ENCODE results near the gene FUS. TPM values are rescaled to one million over a fixed set of nuclear protein-coding genes. Genes with fewer than 3 reads are reported as not detected.

FUS gene
- total and polyA plus RNA-seq, 9 of the 15 experiments (the other 6 are each of a cell fraction or from before 2014, with no cell fraction given): 43.9 to 575 (median 87.2) TPM

GRCh38 chr16:31134625-31135534 is 45.1 kb upstream of the FUS start (continued):
- peak; percentile 93 for TF ChIP-seq USF1 (CRISPR knock-in tag; IDR thresholded peaks at IDR 0.05)
- TF ChIP-seq CEBPG (CRISPR knock-in tag; IDR thresholded peaks at IDR 0.05): peak; percentile 56; the same call in 1 of the 2 replicates
- TF ChIP-seq CEBPG (tag; conservative IDR thresholded peaks at IDR 0.05 in 1 of 2, IDR thresholded peaks at IDR 0.05 in 1 of 2): peak; percentile 51 to 58; a peak in 2 of 4 replicates
- TF ChIP-seq TEAD2 (tag; IDR thresholded peaks at IDR 0.05): no peak
- TF ChIP-seq ZEB2 (IDR thresholded peaks at IDR 0.05): 0 out of 2 replicates have a peak, but pooled peaks have one; percentile 26
- TF ChIP-seq SIX5 (IDR thresholded peaks at IDR 0.05; ENCODE audit: borderline replicate concordance in 1 of 2, insufficient read depth in 1 of 2, low read depth in 1 of 2, low read length in 2 of 2): no peak
- peak; percentile 80 for TF ChIP-seq RAD51 (IDR thresholded peaks at IDR 0.05; ENCODE audit: borderline replicate concordance, low read depth)
- TF ChIP-seq BCOR (IDR thresholded peaks at IDR 0.05): peak; percentile 42; the same call in 1 of the 2 replicates
- peak; percentile 46 for TF ChIP-seq CEBPB (tag; IDR thresholded peaks at IDR 0.05)
- TF ChIP-seq HDGF (IDR thresholded peaks at IDR 0.05): 0 out of 2 replicates have a peak, but pooled peaks have one; percentile 24
- TF ChIP-seq BHLHE40 (IDR thresholded peaks at IDR 0.05; ENCODE audit: low read length): peak; percentile 91
- peak; percentile 30; the same call in 1 of the 2 replicates for TF ChIP-seq ATF3 (IDR thresholded peaks at IDR 0.05)
- no peak for TF ChIP-seq ATF3 (CRISPR knock-in tag; conservative IDR thresholded peaks at IDR 0.05)
- TF ChIP-seq SMAD3 (CRISPR knock-in tag; conservative IDR thresholded peaks at IDR 0.05): no peak
- TF ChIP-seq FOXK2 (conservative IDR thresholded peaks at IDR 0.05 in 1 of 2, IDR thresholded peaks at IDR 0.05 in 1 of 2; ENCODE audit: low read depth in 2 of 2): 0 out of 4 replicates have a peak, but pooled peaks of 1 of the 2 experiments have one; percentile 11
- TF ChIP-seq ZNF263 (CRISPR knock-in tag; IDR thresholded peaks at IDR 0.05; ENCODE audit: borderline replicate concordance): peak; percentile 60; the same call in 1 of the 2 replicates
